ENCODE results near the gene IKZF2.

- no peak for TF ChIP-seq CTCF (IDR thresholded peaks at IDR 0.05)
- no peak for TF ChIP-seq POLR2A (IDR thresholded peaks at IDR 0.05)
These were observed 19.7 kb upstream of the IKZF2 start for GRCh38 chr2:213171147-213171546.
